Skeletal muscle satellite cell (primary cell): ENCODE data around the gene ADGRV1.
A peak's percentile ranks its signal among the peaks of the same experiment; 100 is the strongest.

Experiments used
- H3K27me3 ChIP-seq: 2 replicates; pipeline ENCODE4 v1.7.0; 2013; ENCODE audit warnings: low read length; ENCODE audit not compliant: control insufficient read depth, insufficient read depth
- H3K36me3 ChIP-seq: 2 replicates; pipeline ENCODE4 v1.7.0; 2013; ENCODE audit warnings: mild to moderate bottlenecking, control low read depth, low read length; ENCODE audit not compliant: insufficient read depth
- H3K4me1 ChIP-seq: 2 replicates; pipeline ENCODE4 v1.7.0; 2013; ENCODE audit warnings: low read length; ENCODE audit not compliant: control insufficient read depth, insufficient read depth
- H3K4me2 ChIP-seq: 2 replicates; pipeline ENCODE4 v1.7.0; 2013; ENCODE audit warnings: mild to moderate bottlenecking, low read length
- H3K4me3 ChIP-seq: 2 replicates; pipeline ENCODE4 v1.7.0; 2013; ENCODE audit warnings: low read length
- H3K9ac ChIP-seq: 2 replicates; pipeline ENCODE4 v1.7.0; 2013; ENCODE audit warnings: mild to moderate bottlenecking, low read depth, low read length, moderate library complexity
- H3K9me3 ChIP-seq: replicated peaks from 2 replicates; pipeline ENCODE4 v1.7.0; 2013; ENCODE audit warnings: mild to moderate bottlenecking, control low read depth, low read length

ADGRV1 gene

DNA sequence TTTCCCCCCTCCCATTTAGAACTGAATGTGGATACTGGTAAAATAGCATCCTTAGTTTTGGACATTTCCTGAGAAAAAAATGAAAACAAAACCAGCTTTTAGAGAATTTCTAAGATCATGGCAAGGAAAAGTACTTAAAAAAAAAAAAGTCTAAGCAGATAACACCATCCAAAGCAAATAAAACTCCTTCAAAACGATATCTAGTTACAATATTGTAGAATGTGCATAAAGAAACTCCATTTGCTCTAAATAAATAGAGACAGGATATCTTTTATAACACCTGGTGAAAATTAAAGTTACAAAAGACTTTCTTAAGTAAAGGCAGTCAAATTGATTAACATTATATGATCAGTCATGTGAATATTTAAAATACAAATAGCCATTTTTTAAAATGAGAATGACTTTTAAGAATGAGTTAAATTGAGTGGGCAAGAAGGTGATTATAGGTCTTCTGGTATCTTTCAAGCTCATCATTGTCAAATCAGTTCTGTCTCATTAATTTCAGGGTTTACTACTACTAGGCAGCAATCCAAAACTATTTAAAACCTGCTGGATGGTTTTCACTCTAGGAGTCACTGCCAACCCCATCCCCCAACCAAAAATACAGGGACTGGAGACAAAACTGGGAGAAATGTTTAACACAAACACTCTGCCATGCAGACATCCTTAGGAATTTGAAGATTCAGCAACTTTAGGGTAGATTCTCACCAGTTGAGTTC, 382.6 kb downstream of the ADGRV1 start:
- H3K4me3 ChIP-seq = no peak overlapping the region

GRCh38 chr5:90944116-90944515, 385.5 kb downstream of the ADGRV1 start:
- Histone ChIP-seq H3K9ac (no peak overlapping the region), H3K4me3 (no peak overlapping the region), H3K27me3 (no peaks in the 10 kb centered on the region), H3K4me2 (no peak overlapping the region), H3K4me1 (peaks cover 17% of the 10 kb centered on the region), H3K9me3 (no peaks in the 10 kb centered on the region), H3K36me3 (no peaks in the 10 kb centered on the region)

More for the DNA sequence above, 382.6 kb downstream of the ADGRV1 start:
- H3K27me3 ChIP-seq = no peaks in the 10 kb centered on the region
- H3K36me3 ChIP-seq = no peaks in the 10 kb centered on the region
- H3K9me3 ChIP-seq = no peaks in the 10 kb centered on the region
- no peak overlapping the region for H3K4me2 ChIP-seq
- no peak overlapping the region for H3K9ac ChIP-seq
- peaks cover 20% of the 10 kb centered on the region for H3K4me1 ChIP-seq

- no peak overlapping the region for H3K4me3 ChIP-seq
- no peak overlapping the region for H3K4me2 ChIP-seq
- H3K36me3 ChIP-seq = no peaks in the 10 kb centered on the region
- H3K27me3 ChIP-seq = no peaks in the 10 kb centered on the region
- H3K4me1 ChIP-seq = no peaks in the 10 kb centered on the region
- no peaks in the 10 kb centered on the region for H3K9me3 ChIP-seq
- H3K9ac ChIP-seq = no peak overlapping the region
Observed at GRCh38 chr5:90947667-90948066, 389.1 kb downstream of the ADGRV1 start.

DNA sequence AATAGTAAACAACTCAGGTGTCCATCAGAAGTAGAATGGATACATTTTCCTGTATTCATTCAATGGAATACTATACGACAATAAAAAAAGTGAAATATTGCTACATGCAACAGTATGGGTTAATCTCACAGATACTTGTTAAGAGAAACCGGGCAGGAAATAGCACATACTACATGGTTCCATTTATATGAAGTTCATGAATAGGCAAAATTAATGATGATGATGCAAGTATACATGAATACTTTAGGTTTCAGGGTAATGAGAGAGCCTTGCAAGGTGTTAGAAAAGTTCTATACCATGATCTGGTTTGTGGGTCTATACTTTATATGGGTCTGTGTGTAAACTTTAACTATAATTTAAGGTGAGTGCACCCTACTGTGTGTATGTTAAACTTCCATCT, 390.4 kb downstream of the ADGRV1 start:
- no peaks in the 10 kb centered on the region for H3K9me3 ChIP-seq
- no peaks in the 10 kb centered on the region for H3K4me1 ChIP-seq
- no peak overlapping the region for H3K4me2 ChIP-seq
- H3K27me3 ChIP-seq = no peaks in the 10 kb centered on the region
- no peak overlapping the region for H3K4me3 ChIP-seq
- no peaks in the 10 kb centered on the region for H3K36me3 ChIP-seq
- no peak overlapping the region for H3K9ac ChIP-seq

- Histone ChIP-seq H3K4me3 (no peak overlapping the region), H3K4me1 (peaks cover under 1% of the 10 kb centered on the region), H3K4me2 (no peak overlapping the region), H3K36me3 (no peaks in the 10 kb centered on the region), H3K9me3 (peaks cover 1% of the 10 kb centered on the region), H3K27me3 (no peaks in the 10 kb centered on the region), H3K9ac (no peak overlapping the region)
Observed at GRCh38 chr5:90949469-90950358, 391.1 kb downstream of the ADGRV1 start.

DNA sequence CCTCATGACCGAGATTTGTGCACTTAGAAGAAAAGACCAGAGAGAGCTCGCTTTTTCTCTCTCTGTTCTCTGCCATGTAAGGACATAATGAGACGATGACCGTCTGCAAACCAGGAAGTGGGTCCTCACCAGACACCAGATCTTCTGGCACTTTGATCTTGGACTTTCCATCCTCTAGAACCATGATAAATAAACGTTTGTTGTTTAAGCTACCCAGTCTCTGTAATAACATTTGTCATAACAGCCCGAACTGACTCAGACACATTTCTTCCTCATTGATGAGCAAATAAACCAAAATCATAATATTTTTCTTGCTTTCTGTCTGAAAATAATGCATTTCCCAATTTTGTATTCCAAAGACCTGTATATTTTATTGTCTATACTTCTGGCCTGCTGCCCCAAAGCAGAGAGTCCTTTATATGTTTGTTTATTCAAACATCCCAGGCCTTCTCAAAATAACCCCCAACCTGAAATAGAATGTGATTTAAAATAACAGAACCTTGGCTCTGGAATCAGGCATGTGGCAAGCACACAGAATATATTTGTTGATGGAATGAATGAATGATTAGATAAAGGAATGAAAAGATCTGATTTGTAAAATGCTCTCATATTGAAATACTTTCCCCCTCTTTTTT, 396.5 kb downstream of the ADGRV1 start:
- Histone ChIP-seq H3K4me2 (no peak overlapping the region), H3K4me1 (peaks cover 25% of the 10 kb centered on the region), H3K27me3 (no peaks in the 10 kb centered on the region), H3K4me3 (no peak overlapping the region), H3K36me3 (no peaks in the 10 kb centered on the region), H3K9ac (no peak overlapping the region), H3K9me3 (peaks cover 4% of the 10 kb centered on the region)

GRCh38 chr5:90956511-90957097, 398.0 kb downstream of the ADGRV1 start:
- peak overlapping the region; percentile 44 for H3K4me2 ChIP-seq
- H3K4me1 ChIP-seq = peaks cover 25% of the 10 kb centered on the region
- no peak overlapping the region for H3K4me3 ChIP-seq
- no peak overlapping the region for H3K9ac ChIP-seq
- peaks cover 4% of the 10 kb centered on the region for H3K9me3 ChIP-seq
- H3K27me3 ChIP-seq = no peaks in the 10 kb centered on the region
- no peaks in the 10 kb centered on the region for H3K36me3 ChIP-seq

DNA sequence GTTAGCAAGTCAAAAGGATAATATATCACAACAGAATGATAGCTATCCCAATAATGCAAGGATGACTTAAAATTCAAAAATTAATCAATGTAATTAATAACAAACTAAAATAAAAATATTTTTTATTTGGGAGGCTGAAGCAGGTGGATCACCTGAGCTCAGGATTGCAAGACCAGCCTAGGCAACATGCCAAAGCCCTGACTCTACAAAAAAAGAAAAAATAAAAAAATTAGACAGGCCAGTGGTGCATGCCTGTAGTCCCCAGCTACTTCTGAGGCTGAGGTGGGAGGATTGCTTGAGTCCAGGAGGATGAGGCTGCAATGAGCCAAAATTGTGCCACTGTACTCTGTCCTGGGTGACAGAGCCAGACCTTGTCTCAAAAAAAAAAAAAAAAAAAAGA, 399.3 kb downstream of the ADGRV1 start:
- H3K4me2 ChIP-seq = no peak overlapping the region
- no peak overlapping the region for H3K4me3 ChIP-seq
- no peaks in the 10 kb centered on the region for H3K36me3 ChIP-seq
- peaks cover 25% of the 10 kb centered on the region for H3K4me1 ChIP-seq
- peaks cover 4% of the 10 kb centered on the region for H3K9me3 ChIP-seq
- H3K27me3 ChIP-seq = no peaks in the 10 kb centered on the region
- no peak overlapping the region for H3K9ac ChIP-seq

DNA sequence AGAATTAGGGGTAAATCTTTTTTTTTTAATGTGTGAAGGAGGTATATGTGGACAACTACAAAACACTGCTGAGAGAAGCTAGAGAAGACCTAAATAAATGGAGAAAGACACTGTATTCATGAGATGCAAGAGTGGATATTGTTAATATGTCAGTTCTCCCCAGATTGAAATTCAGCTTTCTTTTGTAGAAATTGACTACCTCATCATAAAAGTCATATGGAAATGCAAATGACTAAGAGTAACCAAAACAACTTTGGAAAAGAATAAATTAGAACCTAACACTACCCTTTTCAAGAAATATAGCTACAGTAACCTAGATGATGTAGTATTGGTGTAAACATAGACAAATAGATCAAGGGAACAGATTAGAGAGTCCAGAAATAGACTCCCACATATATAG, 400.7 kb downstream of the ADGRV1 start:
- H3K36me3 ChIP-seq = no peaks in the 10 kb centered on the region
- no peak overlapping the region for H3K4me2 ChIP-seq
- H3K4me1 ChIP-seq = peaks cover 25% of the 10 kb centered on the region
- H3K27me3 ChIP-seq = no peaks in the 10 kb centered on the region
- H3K9ac ChIP-seq = no peak overlapping the region
- H3K4me3 ChIP-seq = no peak overlapping the region
- peaks cover 4% of the 10 kb centered on the region for H3K9me3 ChIP-seq

- H3K4me1 ChIP-seq = peaks cover 2% of the 10 kb centered on the region
- H3K27me3 ChIP-seq = no peaks in the 10 kb centered on the region
- no peaks in the 10 kb centered on the region for H3K9me3 ChIP-seq
- H3K4me3 ChIP-seq = no peak overlapping the region
- no peak overlapping the region for H3K9ac ChIP-seq
- no peaks in the 10 kb centered on the region for H3K36me3 ChIP-seq
- no peak overlapping the region for H3K4me2 ChIP-seq
Observed at GRCh38 chr5:90962481-90962880, 403.9 kb downstream of the ADGRV1 start.

- Histone ChIP-seq H3K9me3 (no peaks in the 10 kb centered on the region), H3K27me3 (no peaks in the 10 kb centered on the region), H3K4me3 (no peak overlapping the region), H3K36me3 (no peaks in the 10 kb centered on the region), H3K9ac (no peak overlapping the region), H3K4me2 (no peak overlapping the region), H3K4me1 (peaks cover 5% of the 10 kb centered on the region)
Observed at GRCh38 chr5:90965110-90965685, 406.6 kb downstream of the ADGRV1 start.
